ENCODE results near the gene ALDOC.
"Not testable (repeated sequence)": the region's sequence is repeated elsewhere in the genome, so short reads cannot be mapped to it uniquely, and the experiment has no call there.

Gene ALDOC

DNA sequence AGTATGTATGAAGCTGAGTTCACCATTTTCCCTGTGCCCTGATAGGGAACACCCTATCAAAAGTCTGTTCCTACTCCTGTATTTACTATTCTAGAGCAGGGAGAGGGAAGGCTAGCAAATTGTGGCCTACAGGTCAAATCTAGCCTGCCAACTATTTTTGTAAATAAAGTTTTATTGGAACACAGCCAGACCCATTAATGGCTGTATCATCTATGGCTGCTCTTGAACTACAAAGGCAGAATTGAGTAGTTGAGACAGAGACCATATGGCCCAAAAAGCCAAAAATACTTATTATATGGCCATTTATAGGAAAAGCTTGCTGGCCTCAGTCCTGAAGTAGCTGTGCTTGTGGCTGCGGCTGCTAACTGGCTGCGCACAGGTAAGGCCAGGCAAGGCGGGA is 4.3 kb upstream of the ALDOC start:
- no peak for DNase-seq

- no peak for DNase-seq
Measured at GRCh38 chr17:28579526-28579925, 2.8 kb upstream of the ALDOC start.

GRCh38 chr17:28578246-28579195 is 1.8 kb upstream of the ALDOC start:
- no peak for DNase-seq

- no peak for DNase-seq
Measured at GRCh38 chr17:28577466-28577824, 750 bp upstream of the ALDOC start.

GRCh38 chr17:28576016-28576415 is 679 bp downstream of the ALDOC start:
- DNase-seq = not testable (repeated sequence)

GRCh38 chr17:28575126-28575795 is 1.4 kb downstream of the ALDOC start:
- no peak for DNase-seq

DNA sequence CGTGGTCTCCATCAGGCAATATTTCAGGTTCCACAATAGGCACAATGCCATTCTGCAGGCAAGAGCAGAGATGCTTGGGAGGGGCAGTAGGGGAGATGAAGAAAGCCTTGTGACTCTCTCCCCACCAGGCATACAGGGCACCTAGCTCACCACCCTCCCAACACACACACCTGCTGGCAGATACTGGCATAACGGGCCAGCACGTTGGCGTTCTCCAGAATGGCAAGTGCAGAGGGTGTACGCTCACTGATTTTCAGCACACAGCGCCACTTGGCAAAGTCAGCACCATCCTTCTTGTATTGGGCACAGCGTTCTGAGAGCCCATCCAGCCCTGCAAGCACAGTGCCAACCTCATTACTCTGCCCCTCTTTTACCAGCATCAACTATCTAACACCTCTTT is 2.2 kb downstream of the ALDOC start:
- DNase-seq = no peak

DNA sequence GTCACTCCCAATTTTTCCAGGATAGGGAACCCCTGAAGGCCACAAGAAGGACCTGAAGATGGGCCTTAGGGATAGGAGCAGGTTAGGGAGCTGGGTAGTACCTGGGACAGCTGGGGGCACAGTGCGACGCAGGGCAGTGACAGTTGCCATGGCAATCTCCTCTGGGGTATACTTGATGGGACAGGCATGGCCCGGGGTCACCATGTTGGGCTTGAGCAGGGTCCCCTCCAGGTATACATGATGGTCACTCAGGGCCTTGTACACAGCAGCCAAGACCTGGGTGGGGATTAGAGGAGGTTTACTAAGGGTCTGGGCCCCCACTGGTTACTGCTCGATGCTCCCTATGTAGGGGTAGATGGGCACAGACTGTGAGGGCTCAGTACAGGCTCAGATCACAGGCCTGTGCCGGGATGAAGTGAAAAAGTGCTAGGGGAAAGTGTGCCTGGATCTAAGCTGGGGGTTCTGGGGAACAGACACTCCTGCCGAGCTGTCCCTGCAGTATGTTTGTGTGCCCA is 2.7 kb downstream of the ALDOC start:
- DNase-seq = no peak

DNA sequence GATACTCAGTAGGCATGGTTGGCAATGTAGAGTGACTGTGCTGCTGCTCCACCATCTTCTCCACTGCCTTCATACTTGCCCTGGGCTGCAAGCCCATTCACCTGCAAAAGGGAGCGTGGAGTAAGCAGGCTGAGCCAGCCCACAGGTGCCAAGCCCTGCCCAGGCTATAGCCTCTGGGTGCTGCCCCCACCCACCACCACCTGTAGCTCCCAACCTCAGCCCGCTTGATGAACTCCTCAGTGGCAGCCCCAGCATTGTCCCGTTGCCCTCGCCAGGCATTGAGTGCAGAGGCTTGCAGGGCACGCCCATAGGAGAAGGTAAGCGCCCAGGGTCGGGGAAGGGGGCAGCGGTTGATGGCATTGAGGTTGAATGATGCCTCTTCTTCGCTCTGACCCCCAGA is 3.2 kb downstream of the ALDOC start:
- DNase-seq = no peak

- DNase-seq = no peak
Measured at GRCh38 chr17:28573040-28573380, 3.7 kb downstream of the ALDOC start.

DNA sequence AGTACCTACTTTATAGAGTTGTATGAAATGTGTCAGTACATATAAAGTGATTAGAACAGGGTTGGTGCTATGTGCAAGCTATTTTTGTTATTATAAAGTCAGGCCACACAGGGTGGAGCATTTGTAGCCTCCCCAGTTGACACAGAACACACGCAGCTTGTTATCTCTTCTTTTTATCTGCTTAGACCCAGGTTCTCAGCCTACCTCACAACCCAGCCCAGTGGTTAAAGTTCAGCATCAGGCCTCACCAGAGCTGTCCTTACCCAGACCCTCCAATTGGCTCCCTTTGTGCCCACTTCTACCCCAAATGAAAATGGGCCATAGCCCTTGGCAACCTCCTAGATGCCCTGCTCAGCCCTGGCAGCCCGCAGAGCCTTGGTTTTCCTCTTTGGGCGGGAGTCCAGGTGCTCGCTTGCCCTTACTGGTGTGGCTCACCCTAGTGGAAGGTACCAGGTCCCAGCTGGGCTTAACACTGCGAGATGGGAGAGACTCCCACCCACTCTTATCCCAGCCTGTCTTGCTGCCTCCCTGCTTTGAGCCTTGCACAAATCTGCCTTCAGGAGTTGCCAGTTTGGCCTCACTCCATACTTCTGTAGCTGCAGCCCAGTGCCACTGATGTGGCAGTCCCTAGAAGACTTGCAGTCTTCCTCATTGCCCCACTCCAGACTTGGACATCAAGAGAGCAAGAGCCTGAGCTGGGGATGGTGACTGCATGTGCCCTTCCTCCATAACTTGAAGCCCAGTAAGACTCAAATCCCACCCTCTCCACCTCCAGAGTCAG is 4.2 kb downstream of the ALDOC start:
- DNase-seq = no peak

- DNase-seq = peak; percentile 86
Measured at GRCh38 chr17:28571361-28572122, 5.2 kb downstream of the ALDOC start, which contains the start of gene PIGS. Gene PIGS (minus strand): TSS chr17:28571524. CDS start chr17:28571496, 28 bp downstream.

GRCh38 chr17:28570716-28571360 is 5.9 kb downstream of the ALDOC start:
- peak; percentile 26 for DNase-seq

DNA sequence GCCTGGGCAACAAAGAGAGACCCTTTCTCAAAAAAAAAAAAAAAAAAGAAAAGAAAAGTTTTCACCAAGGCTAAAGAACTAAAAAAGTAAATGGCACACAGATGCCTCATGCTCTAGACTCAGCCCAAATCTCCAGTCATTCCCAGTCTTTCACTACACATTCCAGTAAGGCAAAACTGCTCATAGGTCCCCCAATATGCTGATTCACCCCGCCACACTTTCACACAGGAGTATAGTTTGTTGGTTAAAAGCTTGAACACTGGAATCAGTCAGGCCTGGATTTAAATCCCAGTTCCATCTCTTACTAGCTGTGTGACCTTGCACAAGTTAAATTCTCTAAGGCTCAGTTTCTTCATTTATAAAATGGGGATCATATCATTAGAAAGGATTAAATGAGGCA is 7.2 kb downstream of the ALDOC start:
- no peak for DNase-seq

GRCh38 chr17:28567604-28568003 is 9.1 kb downstream of the ALDOC start:
- no peak for DNase-seq

DNA sequence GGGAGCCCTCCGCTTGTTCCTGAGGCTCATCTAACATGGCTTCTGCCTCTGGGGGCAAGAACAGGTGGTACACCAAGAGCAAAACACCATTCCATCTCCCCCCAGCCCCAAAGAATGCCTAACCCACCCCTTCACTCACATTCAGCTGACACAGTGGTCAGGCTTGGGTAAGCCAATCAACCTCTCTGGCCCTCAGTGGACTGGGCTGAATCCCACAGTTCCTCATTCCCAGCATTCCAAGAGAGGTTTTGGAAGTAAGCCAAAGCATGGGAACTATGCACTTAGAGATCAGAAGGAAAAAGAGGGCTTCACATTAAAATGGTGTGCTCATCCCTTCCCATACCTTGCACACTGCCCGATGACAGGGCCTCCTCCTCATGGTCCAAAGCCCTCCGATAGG is 13.2 kb downstream of the ALDOC start:
- DNase-seq = no peak

DNA sequence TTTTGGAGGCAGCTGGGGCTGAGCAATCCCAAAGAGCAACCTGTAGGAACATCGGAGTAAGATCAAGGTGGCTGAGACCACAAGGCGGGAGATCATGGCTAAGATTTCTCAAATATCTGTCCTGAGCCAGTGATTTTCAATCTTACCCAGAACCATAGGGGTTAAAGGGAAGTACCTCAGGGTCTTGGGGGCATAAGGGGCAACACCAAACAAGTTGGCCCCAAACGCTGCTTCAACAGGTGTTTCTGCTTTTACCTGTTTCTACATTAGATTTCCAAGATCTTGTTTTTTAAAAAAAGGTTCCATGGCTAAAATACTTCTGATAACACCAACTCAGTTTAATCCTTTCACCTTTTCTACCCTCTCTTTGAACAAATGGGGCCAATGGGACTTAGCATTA is 21.7 kb downstream of the ALDOC start:
- DNase-seq = no peak

DNA sequence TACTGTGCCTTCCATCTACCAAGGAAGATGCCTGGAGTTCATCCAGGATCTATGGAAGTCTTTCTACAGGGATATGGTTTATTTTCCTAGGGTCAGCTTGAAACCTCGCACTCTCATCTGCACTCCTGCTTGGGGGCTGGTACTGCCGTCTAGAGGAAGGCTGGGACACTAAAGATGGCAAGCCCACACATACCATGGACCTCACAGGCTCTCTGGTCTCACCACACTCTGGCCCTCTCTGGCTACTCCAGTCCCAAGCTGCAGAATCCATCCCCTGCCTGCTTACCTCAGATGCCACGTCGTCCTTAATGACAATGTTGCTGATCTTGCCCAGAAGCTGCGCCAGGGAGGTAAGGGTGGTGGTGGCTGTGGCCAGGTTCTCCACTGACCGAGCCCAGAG is 22.1 kb downstream of the ALDOC start:
- no peak for DNase-seq

DNA sequence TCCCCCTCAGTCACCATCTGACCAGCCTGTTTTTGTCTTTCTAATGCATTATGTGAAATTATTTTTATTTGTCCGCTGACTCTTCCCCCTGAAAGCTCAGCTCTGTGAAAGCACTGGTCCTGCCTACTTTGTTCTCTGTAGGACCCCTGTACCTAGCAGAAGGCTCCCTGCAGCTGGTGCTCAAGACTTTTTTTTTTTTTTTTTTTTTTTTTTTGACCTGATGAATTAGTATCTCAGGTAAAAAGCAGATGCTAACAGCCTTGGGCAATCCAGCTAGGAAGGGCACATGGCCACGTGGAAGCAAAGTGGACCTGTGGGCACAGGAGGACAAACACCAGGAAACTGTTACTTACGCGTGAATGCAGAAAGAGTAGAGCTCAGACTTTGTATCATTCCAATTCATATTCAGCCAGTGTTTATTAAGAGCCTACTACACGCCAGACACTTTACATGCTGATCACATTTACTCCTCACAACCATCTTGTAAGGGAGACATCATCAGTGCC is 23.6 kb downstream of the ALDOC start:
- no peak for DNase-seq

DNA sequence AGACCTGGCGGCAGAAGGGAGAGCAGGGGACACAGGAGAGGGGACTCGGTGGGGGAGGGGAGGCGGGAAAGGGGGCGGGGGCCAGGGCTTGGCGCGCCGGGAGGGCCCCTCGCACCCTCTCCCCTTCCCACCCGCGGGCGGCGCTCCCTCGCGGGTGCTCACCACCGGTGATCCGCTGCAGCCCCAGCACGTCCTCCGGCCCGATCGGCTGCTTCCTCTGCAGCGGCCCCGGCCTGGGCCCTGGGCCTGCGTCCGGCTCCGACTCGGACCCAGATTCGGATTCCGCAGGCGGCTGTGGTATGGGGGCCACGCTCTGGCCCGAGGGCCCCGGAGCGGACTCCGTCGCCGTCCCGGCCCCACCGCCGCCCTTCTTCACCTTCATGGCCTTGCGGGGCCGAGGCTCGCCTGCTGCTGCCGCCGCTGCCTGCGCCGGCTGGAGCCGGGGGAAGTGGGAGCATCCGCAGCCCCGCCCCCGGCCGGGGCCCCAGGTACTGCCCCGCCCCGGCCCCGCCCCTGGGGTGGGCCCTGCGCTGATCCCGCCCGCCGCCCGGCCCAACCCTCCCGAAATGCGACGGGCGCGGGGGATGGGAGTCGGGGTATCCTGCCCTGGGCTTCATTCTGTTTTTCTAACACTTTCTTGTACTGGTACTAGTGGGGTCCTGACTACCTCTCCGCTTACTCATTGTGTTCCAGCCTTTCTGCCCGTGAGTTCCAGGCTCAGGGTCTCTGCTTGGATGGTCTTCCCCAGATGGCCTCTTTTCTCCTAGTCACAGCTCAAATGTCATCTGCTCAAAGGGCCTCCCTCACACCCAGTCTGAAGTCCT is 24.3 kb downstream of the ALDOC start, which contains the start of gene UNC119:
TSS of gene UNC119 (minus strand) at position 449 of the 824 bp plus-strand sequence. CDS start at position 382, 67 bp downstream.
- DNase-seq = peak; percentile 52

Measured in NCI-H1092 (cell line).